Heart right ventricle (tissue), 16 donors: ENCODE results near the gene RAB35. TPM values are rescaled to one million over a fixed set of nuclear protein-coding genes. Genes with fewer than 3 reads are reported as not detected.

Source experiments
- ATAC-seq, 8 donors: fragments of 200-7000 bp; cut with Tn5 transposase; one replicate each; pipeline ENCODE4 v1.9.1; 2020; ENCODE audit warnings: mild to moderate bottlenecking in 8 of 8, moderate library complexity in 8 of 8, moderate number of reproducible peaks in 1 of 8
- DNase-seq, 2 donors: peaks; one replicate each; pipeline ENCODE4 v3.0.0-alpha.2; 2020
- H3K27ac ChIP-seq, 10 donors: fragments of 200-600 bp; sonication (generic) in 2 of 10; one replicate each; pipeline versions ENCODE4 v1.5.0 to v1.8.0; 2020 to 2022; ENCODE audit warnings: mild to moderate bottlenecking in 3 of 10
- H3K27me3 ChIP-seq, 7 donors: fragments of 200-600 bp; one replicate each; pipeline ENCODE4 v1.8.0; 2021 to 2022; ENCODE audit warnings: mild to moderate bottlenecking in 2 of 7
- H3K36me3 ChIP-seq, 9 donors: fragments of 200-600 bp; sonication (generic) in 1 of 9; one replicate each; pipeline versions ENCODE4 v1.5.0 to v1.8.0; 2020 to 2022; ENCODE audit warnings: mild to moderate bottlenecking in 2 of 9
- H3K4me1 ChIP-seq, 9 donors: fragments of 200-600 bp; sonication (generic) in 1 of 9; one replicate each; pipeline versions ENCODE4 v1.5.0 to v1.8.0; 2020 to 2022; ENCODE audit warnings: mild to moderate bottlenecking in 4 of 9
- H3K4me3 ChIP-seq, 10 donors: fragments of 200-600 bp; sonication (generic) in 2 of 10; one replicate each; pipeline versions ENCODE4 v1.5.0 to v1.8.0; 2020 to 2022; ENCODE audit warnings: mild to moderate bottlenecking in 7 of 10, moderate library complexity in 2 of 10
- H3K9me3 ChIP-seq, 11 donors: fragments of 200-600 bp in 10 of 11; sonication (generic) in 2 of 11; one replicate each; pipeline versions ENCODE4 v1.5.0 to v1.8.0; 2013 to 2022; ENCODE audit warnings: mild to moderate bottlenecking in 2 of 11, control low read depth in 1 of 11, moderate library complexity in 1 of 11
- WGBS, 2 donors: extraction: QIAGEN DNeasy Blood & Tissue Kit; methylation state at CpG; one replicate each; pipeline ENCODE4 v1.1.7; 2013; ENCODE audit warnings: inconsistent platforms in 1 of 2; 5-methylcytosine and 5-hydroxymethylcytosine counted together
- intact Hi-C, 10 donors: fragments of 100-400 bp; cut with DNase I; formaldehyde crosslinking; loops; one replicate each; pipeline versions ENCODE4 v1.11.1 to v1.14.2; 2022
- polyA plus RNA-seq, 2 donors: library from polyadenylated mRNA; stranded (reverse); fragments of 200-250 nt; gene quantifications; one replicate each; pipeline ENCODE4 v1.2.3, GENCODE V29; 2013
- total RNA-seq, 10 donors: library from RNA; stranded (reverse); fragmentation: NEBNext Ultra II Directional in 3 of 10; extraction: Animal tissue kit (Norgen Biotek cat#: 25700) in 3 of 10; gene quantifications; one replicate each; pipeline versions ENCODE4 v1.2.1 to v1.2.4, GENCODE V29; 2021 to 2023
- TF ChIP-seq, protein P1 (sequence below), 9 donors: fragments of 200-600 bp; sonication (generic) in 2 of 9; IDR thresholded peaks; one replicate each; pipeline versions ENCODE4 v1.5.0 to v1.8.0; 2021 to 2022; ENCODE audit warnings: antibody characterized with exemption in 9 of 9, mild to moderate bottlenecking in 5 of 9, moderate library complexity in 1 of 9
- donor health status: Arrhythmogenic right ventricular cardiomyopathy.
- donor health status: ischemic (EF 13 %, LVEDD 7.1; RV severe dilation, severe dysfunction).
- donor health status: healthy with polysubstance abuse.
- donor health status: DM: no; HTN: yes; CAD: no.
- donor health status: DM: no; HTN: no; CAD: no.
- donor health status: ischemic (EF 25% LVEDD 6.9; RV normal size, moderate dysfunction).
- donor health status: ischemic (EF 25% LVEDD 5.7; RV mildly dilated, moderate dysfunction).
- donor health status: healthy.
- donor health status: DM: yes; HTN: yes; CAD: no.
- donor health status: Ischemic cardiomyopathy.
- donor health status: ischemic (EF 35%, LVEDD 5.7; RV mildly dilated, moderate dysfunction).
- donor health status: nonischemic (EF 11% LVEDD 7.7; RV severe dilation, severe dysfunction).
- donor health status: DM: yes; HTN: yes; CAD: no.
- donor health status: PGD.
- donor health status: ischemic (EF 29% LVEDD 5.4; RV normal size, mild dysfunction).
- donor health status: nonischemic (EF 23%, LVEDD 6.1; RV moderate dilation, normal function).

RAB35 gene
- total and polyA plus RNA-seq, 12 donors = 13.3 to 33.6 (median 23.9) TPM

DNA sequence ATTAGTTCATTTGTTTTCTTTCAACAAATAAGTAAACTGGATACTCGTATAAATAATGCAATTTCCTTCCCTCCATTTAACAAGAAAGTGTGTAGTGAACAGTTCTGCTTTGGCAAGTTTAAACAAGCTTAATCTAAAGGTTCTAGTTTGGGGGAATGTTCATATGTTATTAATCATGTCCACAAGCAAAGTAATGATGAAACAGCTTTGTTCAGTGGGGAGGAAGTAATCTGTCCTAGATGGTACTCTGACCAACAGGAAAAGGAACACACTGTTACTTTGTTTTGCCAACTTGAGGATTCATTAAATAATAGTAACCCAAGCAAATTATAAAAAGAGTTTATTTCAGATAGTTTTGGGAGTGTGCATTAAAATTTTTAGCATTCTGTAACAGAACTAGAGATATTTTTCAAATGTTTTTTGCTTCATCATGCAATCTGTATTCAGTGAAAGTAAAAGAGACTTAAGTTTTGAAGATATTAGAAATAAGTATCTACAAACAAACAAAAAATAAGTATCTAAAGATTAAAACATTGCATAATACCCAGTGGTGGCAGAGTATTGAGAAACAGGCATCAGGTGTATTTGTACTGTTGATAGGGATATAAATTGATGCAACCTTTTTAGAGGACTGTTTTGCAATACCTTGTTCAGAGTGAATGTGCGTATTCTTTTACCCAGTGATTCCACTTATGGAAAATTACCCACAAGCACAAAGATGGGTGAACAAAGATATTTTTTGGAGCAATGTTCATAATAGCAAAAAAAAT is 61.1 kb downstream of the RAB35 start:
- Histone ChIP-seq H3K27me3 (peaks cover 0 to 12% (median 6%) of the 10 kb centered on the region in 7 donors), H3K4me3 (no peak overlapping the region), H3K36me3 (no peaks in the 10 kb centered on the region), H3K9me3 (peaks cover 0 to 6% (median 0%) of the 10 kb centered on the region in 11 donors), H3K4me1 (no peaks in the 10 kb centered on the region), H3K27ac (no peak overlapping the region)
- 77 to 84% methylated on average over 2 of the region's 2 CpGs for WGBS, 2 donors
- intact Hi-C loops = no loop called here
- TF ChIP-seq, protein P1, sequence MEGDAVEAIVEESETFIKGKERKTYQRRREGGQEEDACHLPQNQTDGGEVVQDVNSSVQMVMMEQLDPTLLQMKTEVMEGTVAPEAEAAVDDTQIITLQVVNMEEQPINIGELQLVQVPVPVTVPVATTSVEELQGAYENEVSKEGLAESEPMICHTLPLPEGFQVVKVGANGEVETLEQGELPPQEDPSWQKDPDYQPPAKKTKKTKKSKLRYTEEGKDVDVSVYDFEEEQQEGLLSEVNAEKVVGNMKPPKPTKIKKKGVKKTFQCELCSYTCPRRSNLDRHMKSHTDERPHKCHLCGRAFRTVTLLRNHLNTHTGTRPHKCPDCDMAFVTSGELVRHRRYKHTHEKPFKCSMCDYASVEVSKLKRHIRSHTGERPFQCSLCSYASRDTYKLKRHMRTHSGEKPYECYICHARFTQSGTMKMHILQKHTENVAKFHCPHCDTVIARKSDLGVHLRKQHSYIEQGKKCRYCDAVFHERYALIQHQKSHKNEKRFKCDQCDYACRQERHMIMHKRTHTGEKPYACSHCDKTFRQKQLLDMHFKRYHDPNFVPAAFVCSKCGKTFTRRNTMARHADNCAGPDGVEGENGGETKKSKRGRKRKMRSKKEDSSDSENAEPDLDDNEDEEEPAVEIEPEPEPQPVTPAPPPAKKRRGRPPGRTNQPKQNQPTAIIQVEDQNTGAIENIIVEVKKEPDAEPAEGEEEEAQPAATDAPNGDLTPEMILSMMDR (IDR thresholded peaks at IDR 0.05) = no peak
- DNase-seq = no peak
- no peak for ATAC-seq

DNA sequence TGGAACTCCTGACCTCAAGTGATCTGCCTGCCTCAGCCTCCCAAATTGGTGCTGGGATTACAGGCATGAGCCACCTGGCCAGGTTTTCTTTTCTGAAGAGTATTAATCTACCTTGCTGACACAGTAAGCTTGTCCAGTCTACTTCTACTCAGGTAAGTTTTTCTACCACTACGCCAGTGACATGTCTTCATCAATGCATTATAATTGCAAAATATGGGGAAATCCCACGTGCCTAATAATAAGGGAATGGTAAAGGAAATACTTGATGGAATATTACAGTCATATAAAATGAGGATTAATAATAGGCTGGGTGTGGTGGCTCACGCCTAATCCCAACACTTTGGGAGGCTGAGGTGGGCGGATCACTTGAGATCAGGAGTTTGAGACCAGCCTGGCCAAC is 62.3 kb downstream of the RAB35 start:
- no peak overlapping the region for H3K27ac ChIP-seq
- DNase-seq = no peak
- H3K4me3 ChIP-seq = no peak overlapping the region
- peaks cover 0 to 5% (median 0%) of the 10 kb centered on the region in 7 donors for H3K27me3 ChIP-seq
- ATAC-seq = no peak
- TF ChIP-seq, protein P1 (IDR thresholded peaks at IDR 0.05) = no peak
- peaks cover 0 to 6% (median 0%) of the 10 kb centered on the region in 11 donors for H3K9me3 ChIP-seq
- no peaks in the 10 kb centered on the region for H3K4me1 ChIP-seq
- no peaks in the 10 kb centered on the region for H3K36me3 ChIP-seq
- whole genome bisulfite sequencing, 2 donors = 87 to 88% methylated on average over 4 of the region's 4 CpGs
- intact Hi-C loops = no loop called here

DNA sequence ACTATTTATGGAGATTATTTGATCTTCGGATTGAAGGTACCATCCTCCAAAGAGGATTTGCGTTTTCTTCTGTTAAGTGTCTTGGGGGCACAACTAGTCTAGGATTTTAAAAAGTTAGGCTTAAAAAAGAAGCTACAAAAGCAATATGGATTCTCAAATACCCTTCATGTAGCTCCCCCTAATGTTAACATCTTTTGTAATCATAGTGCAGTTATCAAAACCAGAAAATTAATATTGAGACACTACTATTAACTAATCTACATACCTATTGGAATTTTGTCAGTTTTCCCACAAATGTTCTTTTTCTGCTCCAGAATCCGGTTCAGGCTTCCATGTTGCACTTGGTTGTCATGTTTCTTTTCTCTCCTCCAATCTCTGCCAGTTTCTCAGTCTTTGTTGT is 65.0 kb downstream of the RAB35 start:
- TF ChIP-seq, protein P1 (IDR thresholded peaks at IDR 0.05) = no peak
- Histone ChIP-seq H3K9me3 (peaks cover 0 to 6% (median 0%) of the 10 kb centered on the region in 11 donors), H3K36me3 (no peaks in the 10 kb centered on the region), H3K4me3 (no peak overlapping the region), H3K27ac (no peak overlapping the region), H3K4me1 (no peaks in the 10 kb centered on the region), H3K27me3 (peaks cover 0 to 4% (median 0%) of the 10 kb centered on the region in 7 donors)
- intact Hi-C loops = no loop called here
- WGBS, 2 donors = 83 to 86% methylated on average over 3 of the region's 3 CpGs
- ATAC-seq = no peak
- no peak for DNase-seq

DNA sequence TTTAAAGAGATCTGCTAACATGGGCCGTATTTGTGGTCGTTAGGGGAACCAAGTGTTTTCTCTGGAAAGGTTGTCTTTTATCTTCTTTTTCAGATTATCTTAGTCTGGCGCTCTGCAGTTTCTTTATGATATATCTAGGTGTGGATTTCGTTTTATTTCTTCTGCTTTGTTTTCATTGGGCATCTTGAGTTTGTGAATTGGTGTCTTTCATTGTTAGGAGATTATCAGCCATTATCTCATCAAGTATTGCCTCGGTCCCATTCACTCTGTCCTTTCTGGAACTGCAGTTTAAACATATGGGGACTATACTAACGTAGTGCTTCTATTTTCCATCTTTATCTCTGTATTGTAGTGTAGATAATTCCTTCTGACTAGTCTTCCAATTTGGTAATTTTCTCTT is 67.1 kb downstream of the RAB35 start:
- intact Hi-C loops = no loop called here
- H3K36me3 ChIP-seq = no peaks in the 10 kb centered on the region
- H3K9me3 ChIP-seq = peaks cover 0 to 6% (median 0%) of the 10 kb centered on the region in 11 donors
- TF ChIP-seq, protein P1 (IDR thresholded peaks at IDR 0.05) = no peak
- no peak overlapping the region for H3K27ac ChIP-seq
- 61 to 68% methylated on average over 6 of the region's 6 CpGs for WGBS, 2 donors
- ATAC-seq (no peak), DNase-seq (no peak)
- no peak overlapping the region for H3K4me3 ChIP-seq
- H3K4me1 ChIP-seq = no peaks in the 10 kb centered on the region
- peaks cover 0 to 4% (median 0%) of the 10 kb centered on the region in 7 donors for H3K27me3 ChIP-seq
